T follicular helper cell (primary cell): ENCODE results near the gene ZNF19.

Experiments used
- DNase-seq: peaks from one replicate; pipeline ENCODE4 v3.0.0-alpha.2; 2020; ENCODE audit warnings: low read depth

ZNF19 gene

GRCh38 chr16:71490361-71490760 lies 1.2 kb upstream of the ZNF19 start:
- no peak for DNase-seq

GRCh38 chr16:71484006-71484893 lies 4.9 kb downstream of the ZNF19 start:
- peak; percentile 75 for DNase-seq

- DNase-seq: no peak
Observed at GRCh38 chr16:71482569-71482968, 6.6 kb downstream of the ZNF19 start.

- no peak for DNase-seq
Observed at GRCh38 chr16:71480956-71481355, 8.2 kb downstream of the ZNF19 start.

- no peak for DNase-seq
Observed at GRCh38 chr16:71479420-71479819, 9.7 kb downstream of the ZNF19 start.

- no peak for DNase-seq
Observed at GRCh38 chr16:71476457-71477124, 12.5 kb downstream of the ZNF19 start.

GRCh38 chr16:71474864-71475263 lies 14.3 kb downstream of the ZNF19 start:
- no peak for DNase-seq

GRCh38 chr16:71473891-71474290 lies 15.2 kb downstream of the ZNF19 start:
- no peak for DNase-seq

- DNase-seq: no peak
Observed at GRCh38 chr16:71472931-71473330, 16.2 kb downstream of the ZNF19 start.

- no peak for DNase-seq
Observed at GRCh38 chr16:71472051-71472450, 17.1 kb downstream of the ZNF19 start.

- peak; percentile 33 for DNase-seq
Observed at GRCh38 chr16:71467810-71468209, 21.3 kb downstream of the ZNF19 start.

GRCh38 chr16:71464231-71464630 lies 24.9 kb downstream of the ZNF19 start:
- no peak for DNase-seq

GRCh38 chr16:71461686-71462648 lies 27.2 kb downstream of the ZNF19 start, which contains the start of gene ZNF23:
TSS of gene ZNF23 (minus strand) at chr16:71462247. CDS start at chr16:71456796, 5,451 bp downstream.
- peak; percentile 54 for DNase-seq

- DNase-seq: no peak
Observed at GRCh38 chr16:71460941-71461340, 28.2 kb downstream of the ZNF19 start.

- DNase-seq: no peak
Observed at GRCh38 chr16:71460236-71460635, 28.9 kb downstream of the ZNF19 start.

GRCh38 chr16:71459510-71459909 lies 29.6 kb downstream of the ZNF19 start:
- DNase-seq: no peak

GRCh38 chr16:71456801-71457200 lies 32.3 kb downstream of the ZNF19 start:
- no peak for DNase-seq

GRCh38 chr16:71453036-71453435 lies 36.1 kb downstream of the ZNF19 start:
- DNase-seq: no peak

- DNase-seq: no peak
Observed at GRCh38 chr16:71449020-71449419, 40.1 kb downstream of the ZNF19 start.

- DNase-seq: no peak
Observed at GRCh38 chr16:71448274-71448866, 40.8 kb downstream of the ZNF19 start.

GRCh38 chr16:71443714-71444113 lies 45.4 kb downstream of the ZNF19 start:
- no peak for DNase-seq

- DNase-seq: no peak
Observed at GRCh38 chr16:71442051-71442440, 47.1 kb downstream of the ZNF19 start, which contains the start of gene TLE7. TSS of gene TLE7 (minus strand) at chr16:71442054. CDS start at chr16:71433324, 8,730 bp downstream.
